Hippocampal formation (tissue), 2 donors: Measurements from ENCODE around the gene OTOP3.
"Not testable (repeated sequence)": the region's sequence is repeated elsewhere in the genome, so short reads cannot be mapped to it uniquely, and the experiment has no call there.

Source experiments
- DNase-seq, 2 donors: peaks; one replicate each; lab custom pipeline; 2025; lab: John Stamatoyannopoulos, UW

The OTOP3 gene, protein sequence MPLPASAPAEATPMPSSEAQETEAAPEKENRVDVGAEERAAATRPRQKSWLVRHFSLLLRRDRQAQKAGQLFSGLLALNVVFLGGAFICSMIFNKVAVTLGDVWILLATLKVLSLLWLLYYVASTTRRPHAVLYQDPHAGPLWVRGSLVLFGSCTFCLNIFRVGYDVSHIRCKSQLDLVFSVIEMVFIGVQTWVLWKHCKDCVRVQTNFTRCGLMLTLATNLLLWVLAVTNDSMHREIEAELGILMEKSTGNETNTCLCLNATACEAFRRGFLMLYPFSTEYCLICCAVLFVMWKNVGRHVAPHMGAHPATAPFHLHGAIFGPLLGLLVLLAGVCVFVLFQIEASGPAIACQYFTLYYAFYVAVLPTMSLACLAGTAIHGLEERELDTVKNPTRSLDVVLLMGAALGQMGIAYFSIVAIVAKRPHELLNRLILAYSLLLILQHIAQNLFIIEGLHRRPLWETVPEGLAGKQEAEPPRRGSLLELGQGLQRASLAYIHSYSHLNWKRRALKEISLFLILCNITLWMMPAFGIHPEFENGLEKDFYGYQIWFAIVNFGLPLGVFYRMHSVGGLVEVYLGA

DNA sequence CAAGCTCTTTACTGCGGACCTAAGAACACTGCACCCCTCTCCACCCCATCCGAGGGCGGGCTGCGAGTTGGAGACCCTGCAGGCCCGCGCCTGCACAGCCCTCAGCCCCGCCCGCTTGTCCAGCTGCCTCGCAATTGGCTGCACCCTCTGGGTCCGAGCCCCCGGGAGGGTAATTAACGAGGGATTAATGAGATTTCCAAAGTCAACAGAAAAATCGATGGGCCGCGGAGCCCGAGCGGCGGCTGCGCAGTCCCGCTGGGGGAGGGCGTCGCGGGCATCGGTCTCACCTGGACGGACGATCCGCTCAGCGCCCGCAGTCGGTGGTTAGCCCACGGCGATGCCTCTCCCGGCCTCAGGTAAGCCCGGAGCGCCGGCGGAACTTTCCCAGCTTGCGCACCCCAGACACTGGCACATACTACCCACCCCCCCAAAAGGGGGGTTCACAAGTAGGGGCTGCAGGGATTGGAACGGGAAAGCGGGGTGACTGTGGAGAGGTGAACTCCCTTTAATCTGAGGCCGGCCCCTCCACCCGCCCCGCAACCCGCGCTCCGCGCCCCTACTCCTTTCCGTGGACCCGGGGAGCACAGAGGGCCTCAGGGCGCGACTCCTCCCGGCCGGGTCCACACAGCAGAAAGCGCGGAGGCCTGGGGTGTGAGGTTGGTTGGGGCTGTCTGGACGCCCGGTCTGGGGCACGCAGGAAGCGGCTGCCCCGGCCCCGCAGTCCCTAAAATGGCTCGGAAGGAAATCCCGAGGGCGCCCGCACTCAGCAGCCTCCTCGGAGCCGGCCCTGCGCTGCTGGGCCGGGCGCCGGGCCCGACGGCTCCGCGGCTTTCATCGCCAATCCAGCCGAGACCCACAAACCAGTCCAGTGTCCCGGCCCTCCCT, at the start of gene OTOP3:
OTOP3 (plus strand) TSS at position 314 of the 885 bp plus-strand sequence; CDS start at position 338, 24 bp downstream.
- DNase-seq, result no peak

DNA sequence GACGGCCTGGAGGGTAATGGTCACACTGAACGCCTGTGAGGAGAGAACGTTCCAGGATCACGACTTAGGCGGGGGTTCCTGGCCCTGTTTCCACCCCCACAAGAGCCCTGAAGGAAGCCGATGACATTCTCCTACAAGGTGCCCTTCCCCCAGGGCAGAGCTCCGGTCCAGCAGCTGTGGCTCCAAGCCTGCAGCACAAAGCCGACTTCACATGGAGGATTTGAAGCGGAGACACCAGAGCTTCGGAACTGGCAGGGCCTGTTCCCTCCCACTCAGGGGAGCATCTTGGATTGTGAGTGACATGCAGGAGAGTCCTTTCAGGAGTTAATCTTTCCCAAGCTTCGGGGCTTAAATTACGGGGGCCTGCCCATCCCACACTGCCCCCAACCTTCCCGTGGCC, 47.2 kb upstream of the OTOP3 start:
- DNase-seq, result no peak

DNA sequence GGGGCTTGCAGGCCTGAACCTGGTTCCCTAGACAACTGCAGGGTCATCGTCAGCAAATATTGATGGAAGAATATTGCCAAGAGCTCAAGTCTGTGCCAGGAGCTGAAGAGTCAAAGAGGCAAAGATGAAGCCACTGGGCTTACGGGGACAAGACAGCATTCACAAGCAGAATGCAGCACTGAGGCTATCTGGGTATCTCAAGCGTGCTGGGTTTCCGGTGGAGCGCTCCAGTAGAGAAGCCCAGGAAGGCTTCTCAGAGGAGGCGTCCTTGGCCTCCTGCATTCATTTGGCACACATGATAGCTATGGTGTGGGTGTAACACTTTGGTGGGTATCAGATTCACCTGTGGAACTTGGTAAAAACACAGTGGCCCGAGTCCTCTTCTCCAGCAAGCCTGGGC, 45.1 kb upstream of the OTOP3 start:
- no peak for DNase-seq

DNA sequence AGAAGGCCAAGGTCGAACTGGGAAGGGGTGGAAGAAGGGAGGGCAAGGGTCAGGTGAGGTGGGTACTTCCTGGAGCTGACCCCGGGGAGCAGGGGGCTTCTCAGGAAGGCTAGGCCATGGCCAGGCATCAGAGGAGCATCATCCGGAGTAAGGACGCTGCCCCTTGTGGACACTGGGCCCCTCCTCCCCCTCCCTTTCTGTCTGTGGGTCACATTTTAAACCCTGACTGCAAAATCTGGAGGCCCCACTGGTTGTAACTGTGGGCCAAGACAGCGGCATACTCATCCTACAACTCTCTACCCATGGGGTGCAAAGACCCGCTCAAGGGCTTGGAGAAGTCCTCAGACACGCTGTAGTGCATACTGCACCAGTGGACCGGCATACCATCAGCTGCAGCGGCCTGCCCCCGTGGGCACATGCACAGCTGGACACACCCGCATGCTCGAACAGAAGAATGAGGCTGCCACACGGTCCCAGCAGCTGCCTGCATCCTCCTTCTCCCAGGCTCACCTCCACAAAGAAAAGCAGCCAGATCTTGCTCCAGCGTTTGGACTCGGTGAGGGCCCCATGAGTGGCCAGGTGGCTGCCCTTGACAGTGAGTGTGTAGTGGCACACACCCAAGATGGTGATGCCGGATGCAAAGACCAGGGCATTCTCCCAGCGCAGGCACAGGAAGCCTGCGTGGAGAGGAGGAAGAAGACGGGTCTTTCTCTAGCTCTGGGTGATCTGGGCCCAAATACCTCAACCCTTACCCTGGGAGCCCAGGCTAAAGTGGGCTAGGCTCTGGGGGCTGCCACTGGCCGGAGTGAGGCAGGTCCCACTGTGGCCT, 43.5 kb upstream of the OTOP3 start:
- no peak for DNase-seq

DNA sequence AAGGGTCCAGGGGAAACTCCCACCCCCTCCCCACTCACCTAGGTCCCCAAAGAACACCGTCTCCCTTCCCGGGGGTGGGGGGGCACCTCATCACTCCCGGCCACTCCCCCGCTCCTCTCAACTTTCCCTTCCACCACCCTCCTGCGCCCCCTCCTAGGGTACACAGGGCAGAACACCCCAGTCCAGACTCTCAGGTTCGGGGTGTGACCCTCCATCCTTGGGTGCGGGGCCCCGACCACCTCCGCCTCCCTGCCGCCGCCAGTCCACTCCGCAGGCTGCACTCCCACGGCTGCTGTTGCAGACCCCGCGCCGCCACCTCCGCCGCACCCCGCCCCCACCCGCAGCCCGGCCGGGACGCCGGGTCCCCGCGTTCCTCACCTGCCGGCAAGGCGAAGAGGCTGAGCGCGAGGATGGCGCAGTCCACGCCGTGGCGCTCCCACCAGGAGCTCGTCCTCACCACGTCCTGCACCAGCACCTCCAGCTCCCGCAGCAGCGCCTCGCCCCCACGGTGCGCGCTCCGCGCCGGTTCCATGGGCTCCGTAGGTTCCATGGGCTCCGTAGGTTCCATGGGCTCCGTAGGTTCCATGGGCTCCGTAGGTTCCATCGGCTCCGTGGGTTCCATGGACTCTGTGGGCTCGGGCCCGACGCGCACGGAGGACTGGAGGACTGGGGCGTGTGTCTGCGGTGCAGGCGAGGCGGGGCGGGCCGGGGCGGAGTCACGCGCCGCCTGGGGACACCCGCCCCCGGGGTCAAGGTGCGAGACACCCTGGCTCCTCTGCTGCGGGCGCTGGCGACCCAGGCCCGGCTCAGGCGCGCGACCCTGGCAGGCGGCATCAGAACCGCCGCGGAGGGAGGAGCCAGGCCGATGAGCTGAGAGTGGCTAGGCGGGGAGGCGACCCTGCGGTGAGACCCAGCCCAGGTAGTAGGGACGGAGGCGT, 42.5 kb upstream of the OTOP3 start, which contains the start of gene FADS6:
FADS6 (minus strand) TSS at position 660 of the 938 bp plus-strand sequence; CDS start at position 622, 38 bp downstream.
- no peak for DNase-seq

DNA sequence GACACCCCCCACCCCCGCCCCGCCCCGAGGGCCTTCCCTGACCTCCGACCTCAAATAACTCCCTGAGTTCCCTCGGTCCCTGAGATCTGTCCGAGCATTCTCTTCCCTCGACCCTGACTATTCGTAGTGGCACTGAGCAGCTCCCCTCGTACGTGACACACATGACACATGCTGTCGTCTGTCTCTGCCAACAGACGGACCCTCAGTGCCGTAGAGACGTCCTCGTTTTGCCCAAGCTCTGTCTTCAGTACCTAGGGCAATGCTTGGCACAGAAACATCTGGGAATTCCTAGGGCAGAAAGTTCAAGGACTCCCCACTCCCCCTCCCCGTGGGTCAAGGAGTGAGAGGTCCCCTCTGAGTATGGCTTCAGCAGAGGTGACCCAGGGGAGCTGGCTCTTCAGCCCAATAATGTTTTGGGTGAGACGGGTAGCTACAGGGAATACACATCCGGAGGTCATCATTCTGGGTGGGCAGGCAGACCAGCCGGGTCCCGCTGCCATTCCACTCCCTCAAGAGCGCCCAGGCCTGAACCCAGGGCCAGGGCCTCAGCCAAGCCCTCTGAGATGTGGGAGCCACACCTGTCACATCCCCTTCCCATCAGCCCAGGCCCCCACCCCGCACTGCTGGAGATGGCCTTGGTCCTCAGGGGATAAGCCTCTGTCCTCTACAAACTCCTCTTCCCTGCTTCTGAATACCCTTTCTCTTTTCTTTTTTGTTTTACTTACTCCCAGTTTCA, 41.6 kb upstream of the OTOP3 start:
- no peak for DNase-seq

DNA sequence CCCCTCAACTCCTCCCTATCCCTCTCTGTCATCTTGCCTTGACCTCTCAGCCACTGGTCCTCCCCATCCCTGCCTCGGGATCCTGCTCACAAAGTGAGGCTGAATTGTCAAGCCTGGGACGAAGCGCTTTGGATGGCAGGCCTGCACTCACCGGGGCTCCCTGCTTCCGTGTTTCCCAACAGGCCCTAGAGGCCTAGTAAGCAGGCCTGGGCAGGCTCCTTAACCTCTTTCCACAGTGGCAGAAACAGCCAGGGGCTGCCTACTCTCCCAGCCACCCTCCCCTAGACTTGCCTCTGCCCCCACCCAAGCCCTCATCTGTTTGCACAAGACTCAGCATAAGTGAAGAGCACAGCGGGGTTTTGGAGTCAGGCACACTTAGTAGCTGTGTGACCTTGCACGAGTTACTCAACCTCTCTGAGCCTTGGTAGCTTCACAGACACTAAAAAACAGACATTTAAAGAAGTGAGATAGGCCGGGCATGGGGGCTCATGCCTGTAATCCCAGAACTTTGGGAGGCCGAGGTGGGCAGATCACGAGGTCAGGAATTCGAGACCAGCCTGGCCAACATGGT, 37.2 kb upstream of the OTOP3 start:
- DNase-seq, result no peak

DNA sequence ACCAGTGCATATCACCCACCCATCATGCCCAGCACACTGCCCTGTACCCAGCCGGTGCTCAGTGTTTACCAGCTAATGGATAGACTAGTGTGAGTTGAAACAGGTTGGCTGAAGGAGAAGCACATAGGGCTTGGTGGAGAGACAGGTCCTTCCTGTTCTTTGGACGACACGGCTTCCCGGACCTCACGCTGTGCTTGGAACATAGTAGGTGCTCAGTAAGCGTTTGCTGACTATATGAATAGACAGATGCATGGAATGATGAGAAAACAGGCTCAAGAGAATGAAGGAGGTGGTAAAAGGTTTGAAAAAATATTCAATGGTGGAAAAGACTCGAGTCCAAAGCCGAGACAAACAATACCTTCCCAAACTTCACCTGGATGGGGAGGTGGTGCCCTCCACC, 35.5 kb upstream of the OTOP3 start:
- DNase-seq, result no peak

DNA sequence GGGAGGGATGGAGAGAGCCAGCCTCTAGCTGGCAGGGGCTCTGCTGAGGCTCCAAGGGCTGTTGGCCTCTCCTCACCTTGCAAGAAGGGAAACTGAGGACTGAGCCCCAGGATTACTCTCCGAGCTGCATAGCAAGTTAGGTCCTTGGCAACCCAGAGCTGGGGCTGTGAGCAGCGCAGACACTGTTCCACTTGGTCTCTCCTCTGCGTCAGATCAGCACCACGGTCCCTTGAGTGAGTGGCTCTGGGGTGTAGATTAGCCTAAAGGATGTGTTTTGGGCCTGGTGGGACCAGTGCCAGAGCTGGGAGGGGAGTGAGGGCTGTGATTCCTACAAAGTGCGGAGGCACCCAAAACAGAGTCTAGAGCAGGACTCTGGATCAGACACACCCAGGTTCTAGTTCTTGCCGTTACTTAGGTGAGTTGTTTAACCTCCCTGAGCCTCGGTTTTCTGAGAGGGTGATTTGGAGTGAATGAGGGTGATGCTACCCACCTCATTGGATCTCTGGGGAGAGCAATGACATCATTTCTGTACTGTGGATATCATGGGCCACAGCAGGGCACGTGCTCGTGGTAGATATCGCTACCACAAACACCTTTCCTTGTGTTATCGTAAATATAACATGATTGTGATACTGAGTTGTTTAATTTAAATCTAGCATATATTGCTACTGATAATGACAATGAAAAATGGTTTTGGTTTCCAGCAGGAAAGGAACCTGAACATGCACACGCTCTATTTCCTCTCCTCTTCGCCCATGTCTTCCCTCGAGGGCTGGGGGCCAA, 34.2 kb upstream of the OTOP3 start:
- DNase-seq, result no peak

DNA sequence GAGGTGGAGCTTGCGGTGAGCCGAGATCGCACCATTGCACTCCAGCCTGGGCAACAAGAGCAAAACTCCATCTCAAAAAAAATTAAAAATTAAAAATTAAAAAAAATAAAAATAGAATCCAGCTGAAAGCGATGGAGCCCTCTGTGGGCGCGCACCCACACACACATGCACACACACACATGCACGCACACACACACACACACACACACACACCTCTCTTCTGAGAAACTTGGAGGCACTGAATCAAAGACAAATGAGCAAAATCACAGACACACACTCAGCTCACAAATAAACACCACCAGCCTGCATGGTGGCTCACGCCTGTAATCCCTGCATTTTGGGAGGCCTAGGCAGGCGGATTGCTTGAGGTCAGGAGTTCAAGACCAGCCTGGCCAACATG, 32.7 kb upstream of the OTOP3 start:
- DNase-seq, result no peak

DNA sequence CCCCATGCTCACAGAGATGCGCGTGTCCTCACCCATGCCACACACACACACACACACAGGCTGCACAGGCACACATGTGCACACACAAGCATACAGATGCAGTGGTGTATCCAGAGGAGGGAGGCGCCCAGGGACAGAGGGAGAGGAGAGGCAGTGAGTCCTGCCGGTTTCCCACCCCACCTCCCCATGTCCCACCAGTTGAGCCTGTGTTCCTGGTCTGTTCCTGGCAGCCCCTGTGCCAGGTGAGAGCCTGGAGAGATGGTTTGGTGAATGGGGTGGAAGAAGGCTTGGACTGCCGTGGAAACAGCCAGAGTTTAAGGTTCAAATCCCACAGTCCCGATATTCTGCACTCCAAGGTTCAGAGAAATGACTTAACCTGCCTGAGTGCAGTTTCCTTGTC, 32.0 kb upstream of the OTOP3 start:
- DNase-seq, result no peak

DNA sequence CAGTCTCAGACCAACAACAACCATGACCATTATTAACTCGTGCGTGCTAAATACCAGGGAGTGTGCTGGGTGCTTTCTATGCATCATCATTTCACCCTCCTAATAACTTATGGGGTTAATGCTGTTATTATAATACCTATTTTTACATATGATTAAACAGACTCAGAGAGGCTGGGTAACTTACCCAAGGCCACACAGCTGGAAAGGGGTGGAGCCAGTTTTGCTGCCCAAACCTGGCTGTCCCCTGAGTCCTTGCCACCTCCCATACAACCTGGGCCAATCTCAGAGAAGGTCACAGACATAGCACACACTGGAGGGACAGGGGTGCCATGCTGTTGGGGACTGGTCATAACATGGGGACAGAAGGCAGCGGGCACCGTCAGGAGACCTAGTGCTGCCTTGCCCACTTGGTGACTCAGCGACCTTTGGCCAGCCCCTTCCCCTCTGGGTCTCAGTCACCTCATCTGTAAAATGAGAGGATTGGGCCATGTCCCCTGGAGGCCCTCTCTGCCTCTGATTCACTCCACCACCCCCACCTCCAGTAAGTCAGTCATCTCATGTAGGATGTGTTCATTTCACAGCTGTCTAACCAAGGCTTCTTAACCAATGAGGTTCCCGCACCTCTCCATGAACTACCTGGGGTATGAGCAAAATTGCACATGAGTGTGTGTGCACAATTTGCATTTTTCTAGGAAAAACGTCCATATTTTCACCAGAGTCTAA, 30.9 kb upstream of the OTOP3 start:
- no peak for DNase-seq

DNA sequence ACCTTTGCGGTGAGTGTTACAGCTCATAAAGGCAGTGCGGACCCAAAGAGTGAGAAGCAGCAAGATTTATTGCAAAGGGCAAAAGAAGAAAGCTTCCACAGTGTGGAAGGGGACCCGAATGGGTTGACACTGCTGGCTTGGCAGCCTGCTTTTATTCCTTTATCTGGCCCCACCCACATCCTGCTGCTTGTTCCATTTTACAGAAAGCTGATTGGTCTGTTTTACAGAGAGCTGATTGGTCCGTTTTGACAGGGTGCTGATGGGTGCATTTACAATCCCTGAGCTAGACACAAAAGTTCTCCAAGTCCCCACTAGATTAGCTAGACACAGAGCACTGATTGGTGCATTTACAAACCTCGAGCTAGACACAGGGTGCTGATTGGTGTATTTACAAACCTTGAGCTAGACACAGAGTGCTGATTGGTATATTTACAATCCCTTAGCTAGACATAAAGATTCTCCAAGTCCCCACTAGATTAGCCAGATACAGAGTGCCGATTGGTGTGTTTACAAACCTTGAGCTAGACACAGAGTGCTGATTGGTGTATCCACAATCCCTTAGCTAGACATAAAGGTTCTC, 29.4 kb upstream of the OTOP3 start:
- not testable (repeated sequence) for DNase-seq

DNA sequence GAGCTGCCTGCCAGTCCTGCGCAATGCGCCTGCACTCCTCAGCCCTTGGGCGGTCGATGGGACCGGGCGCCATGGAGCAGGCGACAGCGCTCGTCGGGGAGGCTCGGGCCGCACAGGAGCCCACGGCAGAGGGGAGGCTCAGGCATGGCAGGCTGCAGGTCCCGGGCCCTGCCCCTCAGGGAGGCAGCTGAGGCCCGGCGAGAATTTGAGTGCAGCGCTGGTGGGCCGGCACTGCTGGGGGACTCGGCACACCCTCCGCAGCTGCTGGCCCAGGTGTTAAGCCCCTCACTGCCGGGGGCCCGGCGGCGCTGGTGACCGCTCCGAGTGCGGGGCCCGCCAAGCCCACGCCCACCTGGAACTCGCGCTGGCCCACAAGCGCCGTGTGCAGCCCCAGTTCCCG, 28.7 kb upstream of the OTOP3 start:
- DNase-seq, result no peak

DNA sequence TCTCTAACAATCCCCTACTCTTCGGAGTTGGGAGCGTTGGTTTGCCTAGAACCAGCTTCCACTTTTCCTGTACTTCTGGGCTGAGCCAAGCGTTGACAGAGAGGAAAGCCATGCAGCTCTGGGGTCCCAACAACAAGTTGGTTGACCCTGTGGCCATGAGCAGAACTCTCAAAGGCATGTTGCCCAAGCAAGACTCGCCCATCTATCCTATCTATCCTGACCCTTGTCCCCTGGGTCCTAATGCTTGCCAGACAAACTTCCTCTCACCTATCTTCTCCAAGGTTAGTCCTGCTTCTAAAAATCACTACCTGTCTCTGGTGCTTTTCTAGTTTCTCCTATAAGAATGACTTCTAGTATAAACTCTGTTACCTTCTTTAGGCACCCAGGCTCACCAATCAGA, 26.6 kb upstream of the OTOP3 start:
- DNase-seq, result not testable (repeated sequence)

DNA sequence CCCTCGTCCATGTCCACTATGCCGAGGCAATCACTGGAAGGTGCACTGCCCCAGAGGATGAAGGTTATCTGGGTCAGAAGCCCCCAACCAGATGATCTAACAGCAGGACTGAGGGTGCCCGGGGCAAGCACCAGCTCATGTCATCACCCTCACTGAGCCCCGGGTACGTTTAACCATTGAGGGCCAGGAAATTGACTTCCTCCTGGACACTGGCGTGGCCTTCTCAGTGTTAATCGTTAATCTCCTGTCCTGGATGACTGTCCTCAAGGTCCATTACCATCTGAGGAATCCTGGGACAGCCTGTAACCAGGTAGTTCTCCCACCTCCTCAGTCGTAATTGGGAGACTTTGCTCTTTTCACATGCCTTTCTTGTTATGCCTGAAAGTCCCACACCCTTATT, 24.3 kb upstream of the OTOP3 start:
- not testable (repeated sequence) for DNase-seq

DNA sequence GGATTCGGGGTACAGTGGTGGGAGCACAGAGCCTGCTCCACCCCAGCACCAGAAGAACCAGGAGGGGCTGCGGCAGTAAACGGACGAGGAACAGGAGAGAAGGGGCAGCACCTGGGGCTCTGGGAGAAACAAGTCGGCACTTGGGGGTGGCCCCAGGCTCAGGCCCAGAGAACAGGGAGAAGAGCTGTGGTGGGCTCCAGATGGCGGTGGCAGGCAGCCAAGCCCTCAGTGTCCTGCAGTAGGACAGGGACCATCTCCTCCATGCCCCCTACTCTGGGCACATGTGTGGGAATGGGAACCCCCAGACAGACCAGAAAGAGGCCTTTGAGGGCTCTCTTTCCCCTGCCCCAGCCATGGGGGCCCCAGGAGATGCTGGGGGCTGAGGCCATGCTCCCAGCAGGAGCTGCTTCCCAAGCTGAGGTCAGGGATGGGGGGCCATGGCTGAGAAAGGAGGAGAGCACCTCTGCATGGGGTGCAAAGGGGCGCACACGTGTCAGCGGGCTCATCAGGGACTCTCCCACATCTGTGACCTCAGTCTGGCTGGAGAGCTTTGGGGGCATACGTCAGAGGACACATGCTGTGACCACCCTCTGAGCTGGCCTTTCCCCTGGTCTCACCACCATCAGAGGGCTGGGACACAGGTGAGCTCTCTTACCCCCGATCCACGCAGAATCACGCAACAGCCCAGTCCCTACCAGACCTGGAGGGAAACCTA, 19.4 kb upstream of the OTOP3 start:
- DNase-seq, result no peak
